Measurements from ENCODE around the gene KRT8.

- no peak for TF ChIP-seq MAX (IDR thresholded peaks at IDR 0.05; ENCODE audit: low read depth, low read length)
- no peak for TF ChIP-seq BHLHE40 (IDR thresholded peaks at IDR 0.05; ENCODE audit: borderline replicate concordance in 1 of 2, low read depth in 2 of 2, low read length in 1 of 2)
- no peak for TF ChIP-seq CTCF (IDR thresholded peaks at IDR 0.05 in 2 of 3, conservative IDR thresholded peaks at IDR 0.05 in 1 of 3; ENCODE audit: control insufficient read depth in 2 of 3, extremely low read depth in 1 of 3, insufficient read depth in 1 of 3, low read depth in 3 of 3, low read length in 3 of 3)
- TF ChIP-seq POU2F2 (IDR thresholded peaks at IDR 0.05; ENCODE audit: borderline replicate concordance, low read depth, low read length), result no peak
- no peak for TF ChIP-seq ZNF274 (IDR thresholded peaks at IDR 0.05; ENCODE audit: insufficient read depth, insufficient read length)
- TF ChIP-seq CREB1 (IDR thresholded peaks at IDR 0.05; ENCODE audit: low read depth), result no peak
- no peak for TF ChIP-seq ZBTB4 (CRISPR knock-in tag; IDR thresholded peaks at IDR 0.05)
- no peak for TF ChIP-seq CREM (IDR thresholded peaks at IDR 0.05; ENCODE audit: low read depth)
- no peak for TF ChIP-seq BRCA1 (IDR thresholded peaks at IDR 0.05; ENCODE audit: low read depth, low read length)
- no peak for TF ChIP-seq HCFC1 (IDR thresholded peaks at IDR 0.05; ENCODE audit: low read length)
- TF ChIP-seq EZH2 (IDR thresholded peaks at IDR 0.05; ENCODE audit: borderline replicate concordance, control insufficient read depth, low read depth, low read length), result no peak
Measured at GRCh38 chr12:52891044-52891443, 13.8 kb downstream of the KRT8 start.

All from GM12878 (cell line).